ENCODE results near the gene NCL. TPM values are rescaled to one million over a fixed set of nuclear protein-coding genes. Genes with fewer than 3 reads are reported as not detected.

Gene NCL
- total RNA-seq, 6 experiments from 2014 or later, result 503 to 649 (median 589) TPM

DNA sequence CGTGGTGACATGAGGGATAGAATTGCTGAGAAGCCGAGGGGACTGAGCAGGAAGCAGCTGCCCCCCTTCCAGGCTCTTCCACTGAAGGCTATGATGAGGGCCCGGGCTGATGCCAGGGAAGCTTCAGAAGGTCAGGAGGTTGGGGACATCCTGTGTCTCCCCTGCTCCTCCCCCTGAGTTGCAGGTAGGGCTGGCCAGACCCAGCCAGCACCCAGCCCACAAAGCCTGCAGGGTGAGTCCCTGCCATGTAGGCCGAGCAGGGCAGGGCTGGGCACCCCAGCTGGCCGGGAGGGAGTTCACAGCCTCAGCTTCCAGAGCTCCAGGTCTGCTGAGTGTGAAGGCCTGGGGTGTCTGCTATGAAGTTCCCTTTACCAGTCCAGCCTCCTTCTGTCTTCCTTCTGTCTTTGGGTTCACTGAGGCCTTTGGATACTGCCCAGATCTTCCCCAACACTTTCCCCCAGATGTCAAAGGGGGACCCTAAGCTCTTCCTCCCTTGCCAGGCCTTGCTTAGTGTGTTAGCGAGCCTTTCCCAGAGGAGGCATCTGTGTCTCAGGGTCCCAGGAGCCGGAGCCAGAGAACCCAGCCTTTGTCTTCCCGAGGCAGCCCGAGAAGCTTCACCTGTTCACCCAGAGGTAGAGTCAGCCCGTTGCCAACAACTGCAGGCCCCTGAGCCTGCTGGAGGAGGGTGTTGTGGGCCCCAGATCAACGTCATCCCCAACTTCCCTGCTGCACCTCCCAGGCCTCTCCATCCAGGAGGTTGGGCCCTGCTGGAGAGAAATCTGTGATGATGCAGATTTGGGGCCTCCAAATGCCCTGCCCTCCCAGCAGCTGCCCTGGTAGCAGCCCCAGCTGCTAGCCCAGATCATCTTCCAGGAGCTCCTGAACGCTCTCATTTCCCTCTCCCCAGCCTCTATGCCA, 3.6 kb upstream of the NCL start:
- H3K4me3 Mint-ChIP-seq, result no peak overlapping the region
- H3K27ac Mint-ChIP-seq, result no peak overlapping the region
- no peak for TF ChIP-seq CTCF (IDR thresholded peaks at IDR 0.05)
- H3K9me3 Mint-ChIP-seq, result no peaks in the 10 kb centered on the region; the same call in 1 of the 2 replicates
- H3K27me3 Mint-ChIP-seq (ENCODE audit: insufficient read depth), result peaks cover 3% of the 10 kb centered on the region; the same call in 1 of the 2 replicates
- DNase-seq, result no peak
- peaks cover 13% of the 10 kb centered on the region for H3K36me3 Mint-ChIP-seq (ENCODE audit: low read depth)
- peaks cover 12% of the 10 kb centered on the region for H3K4me1 Mint-ChIP-seq (ENCODE audit: low read depth)

DNA sequence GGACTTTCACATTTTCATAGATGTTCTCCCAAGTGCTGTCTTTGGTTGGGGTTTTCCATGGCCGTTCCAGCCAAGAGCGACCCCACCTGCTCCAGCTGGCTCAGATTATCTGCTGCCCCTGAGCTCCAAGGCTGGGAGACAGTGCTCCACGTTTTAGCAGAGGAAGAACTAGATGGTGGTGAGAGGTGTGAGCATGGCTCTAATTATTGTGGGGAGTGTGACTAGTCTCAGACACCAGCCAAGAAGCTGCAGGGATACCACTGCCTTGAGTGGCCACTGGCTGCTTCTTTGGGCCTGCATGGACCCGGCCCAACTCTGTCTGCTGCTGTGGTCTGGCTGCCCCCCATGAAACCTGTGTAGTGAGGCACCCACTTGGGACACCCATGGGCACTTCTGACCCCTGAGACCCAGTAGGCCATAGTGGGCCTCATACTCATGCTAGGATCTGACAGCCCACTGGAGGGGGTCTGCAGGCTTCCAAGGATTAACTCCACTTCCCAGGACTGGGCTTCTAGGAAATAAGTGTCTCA, 2.8 kb upstream of the NCL start:
- no peak for TF ChIP-seq CTCF (IDR thresholded peaks at IDR 0.05)
- no peak for DNase-seq
- Mint-ChIP-seq H3K9me3 (no peaks in the 10 kb centered on the region; the same call in 1 of the 2 replicates), H3K36me3 (ENCODE audit: low read depth) (peaks cover 21% of the 10 kb centered on the region), H3K4me3 (no peak overlapping the region), H3K27me3 (ENCODE audit: insufficient read depth) (peaks cover 3% of the 10 kb centered on the region; the same call in 1 of the 2 replicates), H3K27ac (no peak overlapping the region), H3K4me1 (ENCODE audit: low read depth) (peaks cover 20% of the 10 kb centered on the region)

DNA sequence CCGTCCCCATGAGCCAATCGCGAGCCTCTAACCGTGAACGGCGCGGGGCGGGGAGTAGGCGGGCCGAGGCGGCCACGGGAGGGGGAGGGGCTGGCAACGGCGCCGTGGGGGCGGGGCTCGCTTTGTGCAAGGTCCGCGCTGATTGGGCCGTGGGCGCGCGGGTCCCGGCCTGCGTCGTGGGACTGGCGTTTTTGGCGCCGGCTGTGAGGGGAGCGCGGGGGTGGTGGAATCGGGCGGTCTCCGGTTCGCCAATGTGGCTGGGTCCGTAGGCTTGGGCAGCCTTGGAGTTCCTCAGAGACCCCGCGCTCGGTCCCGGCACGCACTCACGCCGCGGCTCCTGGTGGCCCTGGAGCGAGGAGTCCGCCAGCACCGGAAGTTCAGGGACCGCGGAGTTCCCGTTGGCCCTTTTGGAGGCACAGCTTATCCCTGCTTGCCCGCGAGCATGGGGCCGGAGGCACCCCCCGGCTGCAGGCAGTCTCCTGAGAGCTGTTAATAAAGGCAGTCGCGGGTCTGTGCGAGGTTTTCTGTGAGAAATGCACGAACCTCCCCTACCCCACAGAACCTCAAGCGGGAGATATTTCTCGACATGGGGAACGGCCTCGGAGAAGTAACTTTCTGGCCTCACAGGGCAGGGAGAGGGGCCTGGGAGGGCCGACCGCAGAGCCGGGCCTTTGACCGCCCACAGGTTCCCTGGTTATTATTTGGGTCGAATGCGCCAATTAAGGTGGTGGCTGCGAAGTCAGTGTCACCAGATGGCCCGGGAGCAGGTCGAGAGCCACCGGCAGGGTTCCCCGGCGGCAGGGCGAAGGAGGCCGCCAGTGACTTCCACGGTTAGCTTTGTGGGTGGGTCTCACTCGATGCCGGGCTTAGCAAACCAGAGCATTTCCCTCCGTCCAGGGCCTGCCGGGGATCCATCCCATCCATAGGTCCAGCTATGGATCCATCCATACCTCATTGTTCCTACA, 574 bp upstream of the NCL start:
- no peak for TF ChIP-seq CTCF (IDR thresholded peaks at IDR 0.05)
- H3K4me1 Mint-ChIP-seq (ENCODE audit: low read depth), result peaks cover 41% of the 10 kb centered on the region
- peaks cover 3% of the 10 kb centered on the region; the same call in 1 of the 2 replicates for H3K27me3 Mint-ChIP-seq (ENCODE audit: insufficient read depth)
- H3K9me3 Mint-ChIP-seq, result no peaks in the 10 kb centered on the region; the same call in 1 of the 2 replicates
- peak overlapping the region; percentile 95 for H3K4me3 Mint-ChIP-seq
- H3K36me3 Mint-ChIP-seq (ENCODE audit: low read depth), result peaks cover 41% of the 10 kb centered on the region
- peak overlapping the region; percentile 98 for H3K27ac Mint-ChIP-seq
- no peak for DNase-seq

DNA sequence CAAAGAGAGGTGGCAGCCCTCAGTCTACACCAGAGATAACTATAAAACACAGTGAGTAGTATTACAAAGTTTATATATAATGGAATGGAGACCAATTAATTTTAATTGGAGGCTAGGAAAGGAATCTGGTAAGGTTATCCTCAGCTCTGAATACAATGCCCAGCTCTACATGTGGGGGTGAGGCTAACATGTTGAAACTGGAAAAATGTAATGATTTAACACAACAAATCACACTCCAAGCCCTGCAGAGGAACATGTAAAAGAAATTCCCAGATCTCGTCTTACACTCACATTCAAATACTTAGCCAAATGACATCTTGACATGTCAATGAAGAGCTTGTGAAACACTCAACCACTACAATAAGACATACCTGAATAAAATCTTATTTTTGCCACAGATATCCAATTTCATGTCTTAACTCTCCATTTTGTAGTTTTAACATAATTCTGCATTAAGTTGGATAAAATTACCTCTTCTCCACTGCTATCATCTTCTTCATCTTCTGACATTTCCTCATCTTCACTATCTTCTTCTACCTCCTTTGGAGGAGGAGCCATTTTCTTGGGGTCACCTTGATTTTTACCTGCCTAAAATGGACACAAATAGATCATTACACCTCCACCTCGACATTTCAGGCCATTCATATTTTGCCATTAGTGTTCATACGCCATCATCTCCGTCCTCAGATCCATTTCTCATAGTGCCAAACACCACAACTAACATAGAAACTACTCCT, 1.4 kb downstream of the NCL start:
- no peak for TF ChIP-seq CTCF (IDR thresholded peaks at IDR 0.05)
- H3K27me3 Mint-ChIP-seq (ENCODE audit: insufficient read depth), result peaks cover 5% of the 10 kb centered on the region
- H3K27ac Mint-ChIP-seq, result peak overlapping the region; percentile 98
- no peak for DNase-seq
- peaks cover 55% of the 10 kb centered on the region for H3K36me3 Mint-ChIP-seq (ENCODE audit: low read depth)
- no peaks in the 10 kb centered on the region; the same call in 1 of the 2 replicates for H3K9me3 Mint-ChIP-seq
- H3K4me1 Mint-ChIP-seq (ENCODE audit: low read depth), result peaks cover 47% of the 10 kb centered on the region
- H3K4me3 Mint-ChIP-seq, result peak overlapping the region; percentile 95

Data from HFFc6 (cell line).